ENCODE measurements around the gene ACOT4. TPM values are rescaled to one million over a fixed set of nuclear protein-coding genes. Genes with fewer than 3 reads are reported as not detected.
"Not testable (repeated sequence)": the region's sequence is repeated elsewhere in the genome, so short reads cannot be mapped to it uniquely, and the experiment has no call there.

Gene ACOT4
- total and polyA plus RNA-seq, 2 experiments from 2014 or later: 1.0 to 1.6 TPM

GRCh38 chr14:73567358-73567757 lies 24.3 kb upstream of the ACOT4 start:
- H3K9me3 Mint-ChIP-seq: peaks cover 30% of the 10 kb centered on the region
- ATAC-seq: no peak
- H3K4me1 ChIP-seq (ENCODE audit: insufficient read depth): peaks cover 13% of the 10 kb centered on the region
- H3K4me1 Mint-ChIP-seq: peaks cover 25% of the 10 kb centered on the region
- no peak overlapping the region for H2AFZ ChIP-seq
- no peaks in the 10 kb centered on the region; the same call in 1 of the 2 replicates for H3K36me3 ChIP-seq (ENCODE audit: insufficient read depth)
- no peaks in the 10 kb centered on the region for H3K9me2 ChIP-seq (ENCODE audit: insufficient read depth)
- H3K27ac ChIP-seq (ENCODE audit: low read depth): no peak overlapping the region
- peaks cover 21% of the 10 kb centered on the region for H3K27me3 Mint-ChIP-seq (ENCODE audit: insufficient read depth, low read depth, poor library complexity)
- H3K79me2 ChIP-seq (replicated peaks; ENCODE audit: insufficient read depth): no peaks in the 10 kb centered on the region
- peaks cover 14% of the 10 kb centered on the region; the same call in 1 of the 2 replicates for H3K27me3 ChIP-seq (ENCODE audit: insufficient read depth)
- H3K4me2 ChIP-seq: no peak overlapping the region
- H3F3A ChIP-seq (replicated peaks; ENCODE audit: low read depth): peaks cover 9% of the 10 kb centered on the region; the same call in 1 of the 2 replicates
- no peak overlapping the region for H3K27ac Mint-ChIP-seq
- H4K20me1 ChIP-seq (replicated peaks; ENCODE audit: insufficient read depth): no peaks in the 10 kb centered on the region
- H3K4me3 Mint-ChIP-seq: no peak overlapping the region
- no peak overlapping the region for H3K4me3 ChIP-seq
- H3K36me3 Mint-ChIP-seq (ENCODE audit: low read depth): peaks cover 36% of the 10 kb centered on the region
- TF ChIP-seq REST (IDR thresholded peaks at IDR 0.05; ENCODE audit: unreplicated experiment): no peak
- no peak for DNase-seq (ENCODE audit: low spot score)

DNA sequence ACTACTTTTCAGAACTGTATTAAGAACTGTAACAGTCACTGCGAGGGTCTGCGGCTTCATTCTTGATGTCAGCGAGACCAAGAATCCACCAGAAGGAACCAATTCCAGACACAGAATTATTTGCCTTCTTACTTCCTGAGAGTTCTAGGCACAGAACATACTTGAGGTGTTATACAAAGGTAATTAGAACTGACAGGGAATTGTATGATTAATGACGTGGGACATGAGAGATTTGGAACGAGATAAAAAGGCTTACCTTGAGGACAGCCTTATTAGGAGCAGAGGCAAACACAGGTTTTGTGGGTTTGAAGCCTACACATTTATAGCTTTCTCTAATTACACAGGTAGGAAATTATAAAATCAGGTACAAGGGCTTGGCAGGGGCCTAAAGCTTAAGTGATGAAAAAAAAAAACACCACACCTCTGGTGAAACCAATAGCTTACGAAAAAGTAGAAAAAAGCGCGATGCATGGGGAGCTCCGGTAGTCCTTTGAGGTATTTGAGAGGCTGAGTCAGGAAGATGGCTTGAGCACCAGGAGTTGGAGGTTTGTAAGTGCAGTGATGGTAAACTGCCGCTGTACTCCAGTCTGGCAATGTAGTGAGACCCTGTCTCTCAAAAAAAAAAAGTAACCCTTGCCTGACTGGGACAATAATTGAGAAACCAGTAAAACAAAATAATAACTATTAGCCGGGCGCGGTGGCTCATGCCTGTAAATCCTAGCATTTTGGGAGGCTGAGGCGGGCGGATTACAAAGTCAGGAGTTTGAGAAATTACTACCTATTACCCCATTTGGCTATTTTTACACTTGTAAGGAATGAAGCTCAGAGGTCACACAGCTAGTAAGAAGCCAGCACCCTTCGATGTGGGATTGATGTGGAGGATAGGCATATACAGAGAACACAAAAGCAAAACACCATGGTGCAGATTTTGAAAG lies 23.5 kb upstream of the ACOT4 start:
- Histone ChIP-seq H3F3A (replicated peaks; ENCODE audit: low read depth) (peaks cover 9% of the 10 kb centered on the region; the same call in 1 of the 2 replicates), H2AFZ (no peak overlapping the region), H3K27me3 (ENCODE audit: insufficient read depth) (peaks cover 14% of the 10 kb centered on the region; the same call in 1 of the 2 replicates), H3K36me3 (ENCODE audit: insufficient read depth) (no peaks in the 10 kb centered on the region; the same call in 1 of the 2 replicates), H3K4me3 (peak overlapping the region; percentile 62), H3K9me2 (ENCODE audit: insufficient read depth) (no peaks in the 10 kb centered on the region), H3K4me1 (ENCODE audit: insufficient read depth) (peaks cover 13% of the 10 kb centered on the region), H3K79me2 (replicated peaks; ENCODE audit: insufficient read depth) (no peaks in the 10 kb centered on the region), H3K27ac (ENCODE audit: low read depth) (no peak overlapping the region), H4K20me1 (replicated peaks; ENCODE audit: insufficient read depth) (no peaks in the 10 kb centered on the region), H3K4me2 (peak overlapping the region; percentile 76)
- H3K9me3 Mint-ChIP-seq: peaks cover 22% of the 10 kb centered on the region
- no peak for TF ChIP-seq CREB1 (CRISPR knock-in tag; IDR thresholded peaks at IDR 0.05; ENCODE audit: low read depth)
- DNase-seq (ENCODE audit: low spot score): no peak
- H3K4me3 Mint-ChIP-seq: peak overlapping the region; percentile 80
- ATAC-seq: no peak
- peaks cover 19% of the 10 kb centered on the region for H3K27me3 Mint-ChIP-seq (ENCODE audit: insufficient read depth, low read depth, poor library complexity)
- H3K27ac Mint-ChIP-seq: no peak overlapping the region
- peaks cover 32% of the 10 kb centered on the region for H3K36me3 Mint-ChIP-seq (ENCODE audit: low read depth)
- peaks cover 25% of the 10 kb centered on the region for H3K4me1 Mint-ChIP-seq

- H3K27me3 ChIP-seq (ENCODE audit: insufficient read depth): peaks cover 14% of the 10 kb centered on the region; the same call in 1 of the 2 replicates
- peaks cover 19% of the 10 kb centered on the region for H3K27me3 Mint-ChIP-seq (ENCODE audit: insufficient read depth, low read depth, poor library complexity)
- H3K4me2 ChIP-seq: peak overlapping the region; percentile 76
- peak overlapping the region; percentile 80 for H3K4me3 Mint-ChIP-seq
- not testable (repeated sequence) for DNase-seq (ENCODE audit: low spot score); H3F3A ChIP-seq (replicated peaks; ENCODE audit: low read depth); H3K36me3 ChIP-seq (ENCODE audit: insufficient read depth); H4K20me1 ChIP-seq (replicated peaks; ENCODE audit: insufficient read depth); H3K27ac ChIP-seq (ENCODE audit: low read depth); ATAC-seq; H3K79me2 ChIP-seq (replicated peaks; ENCODE audit: insufficient read depth); H3K9me2 ChIP-seq (ENCODE audit: insufficient read depth)
- H3K4me1 Mint-ChIP-seq: peaks cover 25% of the 10 kb centered on the region
- peak overlapping the region; percentile 62 for H3K4me3 ChIP-seq
- peaks cover 13% of the 10 kb centered on the region for H3K4me1 ChIP-seq (ENCODE audit: insufficient read depth)
- peaks cover 37% of the 10 kb centered on the region for H3K36me3 Mint-ChIP-seq (ENCODE audit: low read depth)
- peak overlapping the region; percentile 71 for H3K27ac Mint-ChIP-seq
- 0 out of 2 replicates have a peak overlapping the region, but pooled peaks have one; percentile 6 for H2AFZ ChIP-seq
- peaks cover 22% of the 10 kb centered on the region for H3K9me3 Mint-ChIP-seq
Measured at GRCh38 chr14:73568886-73569184, 22.8 kb upstream of the ACOT4 start.

Measured in GM23338 (cell line).